ENCODE results near the gene TNFSF15. TPM values are rescaled to one million over a fixed set of nuclear protein-coding genes. Genes with fewer than 3 reads are reported as not detected.

Gene TNFSF15
- not detected for total RNA-seq
- 0.09 TPM for polyA plus RNA-seq (2013, experiment 1 of 2)
- 0.08 TPM for polyA plus RNA-seq (2013, experiment 2 of 2)
- 0 to 4.0 (median 0.17) reads per million in 172 experiments for total RNA-seq

DNA sequence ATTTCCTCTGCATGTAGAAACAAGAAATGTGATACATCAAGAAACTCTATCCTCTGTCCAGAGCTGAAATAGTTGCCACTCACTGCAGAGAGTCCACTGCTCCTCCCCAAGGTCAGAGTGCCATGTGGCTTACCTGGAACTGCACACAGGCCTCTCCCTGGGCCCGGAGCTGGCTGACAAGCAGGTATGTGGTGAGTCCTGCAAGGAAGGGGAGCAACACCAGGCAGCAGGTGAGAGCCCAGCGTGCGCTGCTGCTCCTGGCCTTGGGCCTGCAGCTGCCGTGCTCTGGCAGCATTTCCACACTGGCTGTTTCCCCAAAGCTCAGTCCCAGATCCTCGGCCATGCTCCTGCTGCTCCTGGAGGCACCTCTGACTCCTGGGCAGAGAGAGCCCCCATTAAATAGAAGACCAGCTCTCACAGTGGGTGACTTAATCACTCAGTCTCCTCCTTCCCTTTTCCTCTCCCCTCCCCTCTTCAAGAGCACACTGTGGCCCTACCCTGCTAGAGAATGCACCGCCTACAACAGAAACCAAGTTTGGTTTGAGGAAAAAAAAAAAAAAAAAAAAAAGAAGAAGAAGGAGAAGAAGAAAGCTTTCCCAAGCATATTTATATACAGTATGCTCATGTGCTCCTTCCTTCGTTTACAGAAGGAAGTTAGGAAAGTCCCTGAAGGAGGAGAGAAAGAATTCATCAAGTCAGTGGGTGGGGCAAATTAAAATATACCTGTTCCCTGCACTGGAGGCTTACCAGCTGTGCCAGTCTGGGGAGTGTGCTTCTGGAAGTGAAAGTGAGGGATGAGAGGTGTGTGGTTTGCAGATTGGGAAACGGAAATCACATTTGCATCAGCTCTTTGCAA is at the start of gene TNFSF15:
Gene TNFSF15, minus strand, starts transcription at position 370 of the 856 bp plus-strand sequence. Its CDS starts 27 bp downstream, at position 343.
- CTCF ChIA-PET, result interaction anchor here (0.7 kb wide), 1 partner anchor 27 kb away, joined by 4 read pairs; no protein-coding TSS in a partner anchor
- DNase-seq, result peak in 4 of 14 experiments; percentile 9 to 40 (median 37)
- H3K4me3 ChIP-seq (ENCODE audit: low read length), result no peak within 1 kb of the TSS

DNA sequence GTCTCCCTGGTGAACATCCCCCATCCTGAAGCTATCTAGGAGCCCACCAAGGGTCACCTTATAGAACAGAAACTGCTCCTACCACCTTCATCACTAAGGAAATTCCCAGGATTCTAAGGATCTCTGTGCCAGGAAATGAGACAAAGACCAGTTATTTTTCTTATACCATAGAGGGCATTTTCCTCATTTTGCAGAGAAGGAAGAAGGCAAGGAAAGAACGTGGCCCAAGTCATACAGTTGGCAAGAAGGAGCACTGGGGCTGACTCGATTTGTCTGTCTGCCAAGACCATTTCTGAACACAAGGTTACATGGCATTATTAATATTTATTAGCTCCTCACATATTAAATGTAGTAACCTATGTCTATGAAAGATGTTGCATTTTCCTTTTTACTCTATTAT is 49.6 kb upstream of the TNFSF15 start:
- H3K27me3 ChIP-seq (ENCODE audit: control insufficient read depth in 1 of 2, insufficient read depth in 2 of 2, low read length in 2 of 2), result no peaks in the 10 kb centered on the region
- no peaks in the 10 kb centered on the region for H3K36me3 Mint-ChIP-seq (ENCODE audit: low read depth)
- TF ChIP-seq, protein P1, sequence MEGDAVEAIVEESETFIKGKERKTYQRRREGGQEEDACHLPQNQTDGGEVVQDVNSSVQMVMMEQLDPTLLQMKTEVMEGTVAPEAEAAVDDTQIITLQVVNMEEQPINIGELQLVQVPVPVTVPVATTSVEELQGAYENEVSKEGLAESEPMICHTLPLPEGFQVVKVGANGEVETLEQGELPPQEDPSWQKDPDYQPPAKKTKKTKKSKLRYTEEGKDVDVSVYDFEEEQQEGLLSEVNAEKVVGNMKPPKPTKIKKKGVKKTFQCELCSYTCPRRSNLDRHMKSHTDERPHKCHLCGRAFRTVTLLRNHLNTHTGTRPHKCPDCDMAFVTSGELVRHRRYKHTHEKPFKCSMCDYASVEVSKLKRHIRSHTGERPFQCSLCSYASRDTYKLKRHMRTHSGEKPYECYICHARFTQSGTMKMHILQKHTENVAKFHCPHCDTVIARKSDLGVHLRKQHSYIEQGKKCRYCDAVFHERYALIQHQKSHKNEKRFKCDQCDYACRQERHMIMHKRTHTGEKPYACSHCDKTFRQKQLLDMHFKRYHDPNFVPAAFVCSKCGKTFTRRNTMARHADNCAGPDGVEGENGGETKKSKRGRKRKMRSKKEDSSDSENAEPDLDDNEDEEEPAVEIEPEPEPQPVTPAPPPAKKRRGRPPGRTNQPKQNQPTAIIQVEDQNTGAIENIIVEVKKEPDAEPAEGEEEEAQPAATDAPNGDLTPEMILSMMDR (IDR thresholded peaks at IDR 0.05), result no peak
- H3K4me3 Mint-ChIP-seq, result no peak overlapping the region
- DNase-seq, result no peak
- H3K9me3 Mint-ChIP-seq, result peaks cover 2% of the 10 kb centered on the region
- no peak overlapping the region for H3K27ac ChIP-seq (ENCODE audit: low read depth in 1 of 2, low read length in 2 of 2)
- H3K4me3 ChIP-seq (ENCODE audit: low read length), result no peak overlapping the region
- intact Hi-C loops (cut with DNase I, micrococcal nuclease), result no loop called here
- H3K4me1 Mint-ChIP-seq (ENCODE audit: low read depth), result peaks cover 8% of the 10 kb centered on the region
- ChIA-PET CTCF (no interaction called here), POLR2A (no interaction called here)
- H3K27ac Mint-ChIP-seq, result no peak overlapping the region
- H3K4me1 ChIP-seq (ENCODE audit: insufficient read depth, low read length), result no peaks in the 10 kb centered on the region
- H3K36me3 ChIP-seq (ENCODE audit: insufficient read depth, low read length), result no peaks in the 10 kb centered on the region
- H3K9me3 ChIP-seq (ENCODE audit: control insufficient read depth in 1 of 2, insufficient read depth in 1 of 2, low read length in 2 of 2), result no peaks in the 10 kb centered on the region
- no peaks in the 10 kb centered on the region for H3K27me3 Mint-ChIP-seq
- ATAC-seq (ENCODE audit: poor library complexity), result no peak

More for the DNA sequence above, at the start of gene TNFSF15:
- H3K9me3 ChIP-seq (ENCODE audit: control insufficient read depth in 1 of 2, insufficient read depth in 1 of 2, low read length in 2 of 2), result no peaks in the 10 kb centered on the region
- TF ChIP-seq, protein P1 (IDR thresholded peaks at IDR 0.05), result no peak
- ATAC-seq (ENCODE audit: poor library complexity), result peak; percentile 34
- no peaks in the 10 kb centered on the region for H3K9me3 Mint-ChIP-seq
- peaks cover 25% of the 10 kb centered on the region for H3K4me1 Mint-ChIP-seq (ENCODE audit: low read depth)
- H3K27ac Mint-ChIP-seq, result peak within 1 kb of the TSS; percentile 35
- no peak within 1 kb of the TSS for H3K27ac ChIP-seq (ENCODE audit: low read depth in 1 of 2, low read length in 2 of 2)
- POLR2A ChIA-PET, result no interaction called here
- H3K4me3 Mint-ChIP-seq, result peak within 1 kb of the TSS; percentile 71
- peaks cover 20% of the 10 kb centered on the region for H3K4me1 ChIP-seq (ENCODE audit: insufficient read depth, low read length)
- H3K36me3 ChIP-seq (ENCODE audit: insufficient read depth, low read length), result no peaks in the 10 kb centered on the region
- no peaks in the 10 kb centered on the region for H3K36me3 Mint-ChIP-seq (ENCODE audit: low read depth)
- intact Hi-C loops (cut with DNase I, micrococcal nuclease), result no loop called here
- no peaks in the 10 kb centered on the region for H3K27me3 ChIP-seq (ENCODE audit: control insufficient read depth in 1 of 2, insufficient read depth in 2 of 2, low read length in 2 of 2)
- no peaks in the 10 kb centered on the region for H3K27me3 Mint-ChIP-seq

DNA sequence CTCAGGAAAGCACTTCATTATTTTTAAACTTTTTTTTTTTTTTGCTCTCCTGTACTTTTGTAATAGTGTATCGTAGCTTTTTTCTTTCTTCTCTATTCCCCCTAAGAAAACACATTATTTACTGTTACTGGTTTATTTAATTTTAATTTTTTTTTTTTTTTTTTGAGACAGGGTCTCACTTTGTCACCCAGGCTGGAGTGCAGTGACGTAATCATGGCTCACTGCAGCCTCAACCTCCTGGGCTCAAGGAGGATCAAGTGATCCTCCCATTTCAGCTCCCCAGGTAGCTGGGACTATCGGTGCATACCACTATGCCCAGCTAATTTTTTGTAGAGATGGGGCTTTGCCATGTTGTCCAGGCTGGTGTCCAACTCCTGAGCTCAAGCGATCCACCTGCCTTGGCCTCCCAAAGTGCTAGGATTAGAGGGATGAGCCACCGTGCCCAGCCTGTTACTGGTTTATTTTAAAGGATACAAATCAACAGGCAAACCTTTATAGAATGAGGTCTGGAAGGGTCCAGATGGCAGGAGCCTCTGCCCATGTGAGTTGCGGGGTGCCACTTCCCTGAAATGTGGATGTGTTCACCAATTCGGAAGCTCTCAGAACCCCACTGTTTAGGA is 49.0 kb upstream of the TNFSF15 start:
- Mint-ChIP-seq H3K36me3 (ENCODE audit: low read depth) (no peaks in the 10 kb centered on the region), H3K9me3 (peaks cover 2% of the 10 kb centered on the region), H3K27me3 (no peaks in the 10 kb centered on the region), H3K27ac (no peak overlapping the region), H3K4me1 (ENCODE audit: low read depth) (peaks cover 8% of the 10 kb centered on the region), H3K4me3 (no peak overlapping the region)
- Histone ChIP-seq H3K27ac (ENCODE audit: low read depth in 1 of 2, low read length in 2 of 2) (no peak overlapping the region), H3K4me3 (ENCODE audit: low read length) (no peak overlapping the region), H3K4me1 (ENCODE audit: insufficient read depth, low read length) (no peaks in the 10 kb centered on the region), H3K36me3 (ENCODE audit: insufficient read depth, low read length) (no peaks in the 10 kb centered on the region), H3K27me3 (ENCODE audit: control insufficient read depth in 1 of 2, insufficient read depth in 2 of 2, low read length in 2 of 2) (no peaks in the 10 kb centered on the region), H3K9me3 (ENCODE audit: control insufficient read depth in 1 of 2, insufficient read depth in 1 of 2, low read length in 2 of 2) (no peaks in the 10 kb centered on the region)
- CTCF ChIA-PET, result no interaction called here
- POLR2A ChIA-PET, result no interaction called here
- TF ChIP-seq, protein P1 (IDR thresholded peaks at IDR 0.05), result no peak
- ATAC-seq (ENCODE audit: poor library complexity) (no peak), DNase-seq (no peak)
- intact Hi-C loops (cut with DNase I, micrococcal nuclease), result no loop called here
